Activated T-helper 1 cell treated with anti-CD3 and anti-CD28 coated beads, Interleukin-2, amount 50 U/mL, for 16 hours (primary cell): ENCODE data around the gene KRT33A.

Experiments
- DNase-seq, 2 donors: peaks; one replicate each; pipeline ENCODE4 v3.0.0-alpha.2; 2020; ENCODE audit warnings: low read depth in 1 of 2, low spot score in 1 of 2

Gene KRT33A

GRCh38 chr17:41331606-41332005 is 19.0 kb downstream of the KRT33A start:
- no peak for DNase-seq

- no peak for DNase-seq
These were observed 21.2 kb downstream of the KRT33A start for GRCh38 chr17:41329279-41329948.

GRCh38 chr17:41328207-41328606 is 22.4 kb downstream of the KRT33A start:
- DNase-seq, result no peak

GRCh38 chr17:41327411-41328120 is 23.1 kb downstream of the KRT33A start:
- no peak for DNase-seq

GRCh38 chr17:41326173-41327145 is 24.2 kb downstream of the KRT33A start:
- DNase-seq, result no peak

GRCh38 chr17:41325611-41326010 is 25.0 kb downstream of the KRT33A start:
- no peak for DNase-seq

GRCh38 chr17:41325126-41325525 is 25.5 kb downstream of the KRT33A start:
- no peak for DNase-seq

GRCh38 chr17:41324180-41325075 is 26.2 kb downstream of the KRT33A start:
- DNase-seq, result no peak

- no peak for DNase-seq
These were observed 27.4 kb downstream of the KRT33A start for GRCh38 chr17:41322903-41323895.

- DNase-seq, result no peak
These were observed 28.3 kb downstream of the KRT33A start for GRCh38 chr17:41322094-41322902.

GRCh38 chr17:41318231-41318630 is 32.4 kb downstream of the KRT33A start:
- no peak for DNase-seq

- no peak for DNase-seq
These were observed 34.7 kb downstream of the KRT33A start for GRCh38 chr17:41315814-41316445.

GRCh38 chr17:41315204-41315794 is 35.3 kb downstream of the KRT33A start, which contains the start of gene KRTAP17-1:
KRTAP17-1 (minus strand) TSS chr17:41315710; CDS start chr17:41315650, 60 bp downstream.
- no peak for DNase-seq

- DNase-seq, result no peak
These were observed 39.5 kb downstream of the KRT33A start for GRCh38 chr17:41311111-41311510.

GRCh38 chr17:41308918-41309359 is 41.7 kb downstream of the KRT33A start, which contains the start of gene KRTAP16-1:
KRTAP16-1 (minus strand) TSS chr17:41309309; CDS start chr17:41309253, 56 bp downstream.
- DNase-seq, result peak; percentile 9 to 32

- peak; percentile 41 to 71 for DNase-seq
These were observed 42.2 kb downstream of the KRT33A start for GRCh38 chr17:41308251-41308917.

GRCh38 chr17:41307647-41308046 is 43.0 kb downstream of the KRT33A start:
- DNase-seq, result no peak
